Measurements from ENCODE around the gene APOL1. TPM values are rescaled to one million over a fixed set of nuclear protein-coding genes. Genes with fewer than 3 reads are reported as not detected.
"Not testable (repeated sequence)": the region's sequence is repeated elsewhere in the genome, so short reads cannot be mapped to it uniquely, and the experiment has no call there.

Gene APOL1
- polyA plus RNA-seq, 1 donor from 2014 or later: not detected

DNA sequence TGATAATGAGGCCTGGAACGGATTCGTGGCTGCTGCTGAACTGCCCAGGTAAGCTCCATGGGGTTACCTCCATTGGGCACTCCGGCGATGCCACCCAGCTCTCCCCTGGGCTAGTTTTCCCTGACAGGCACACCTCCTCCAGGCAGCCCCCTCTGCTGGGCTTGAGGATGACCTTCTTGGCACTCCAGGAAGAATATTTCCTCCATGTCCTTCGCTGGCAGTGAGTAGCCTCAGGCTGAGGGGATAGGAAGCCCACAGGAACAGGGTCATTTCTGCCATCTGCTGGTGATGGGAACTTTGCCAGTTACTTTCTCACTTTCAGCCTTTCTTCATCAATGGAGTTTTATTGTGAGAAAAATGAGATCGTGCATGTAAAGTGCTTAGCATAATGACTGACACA, 8.7 kb downstream of the APOL1 start:
- not testable (repeated sequence) for H3K9me3 ChIP-seq (ENCODE audit: low read length); H3K79me2 ChIP-seq (replicated peaks; ENCODE audit: insufficient read depth, low read length); H3K9me2 ChIP-seq (ENCODE audit: insufficient read depth, low read length); H3K4me3 ChIP-seq (ENCODE audit: low read length); H3K36me3 ChIP-seq (ENCODE audit: insufficient read depth, low read length); H3K27me3 ChIP-seq (ENCODE audit: insufficient read depth, low read depth, low read length); H3F3A ChIP-seq (ENCODE audit: insufficient read depth, low read length, poor library complexity, severe bottlenecking); H2AFZ ChIP-seq (ENCODE audit: low read depth, low read length); H3K4me2 ChIP-seq (ENCODE audit: low read length); H4K20me1 ChIP-seq (ENCODE audit: insufficient read depth); H3K27ac ChIP-seq (ENCODE audit: low read length); H3K9ac ChIP-seq (ENCODE audit: low read length)

DNA sequence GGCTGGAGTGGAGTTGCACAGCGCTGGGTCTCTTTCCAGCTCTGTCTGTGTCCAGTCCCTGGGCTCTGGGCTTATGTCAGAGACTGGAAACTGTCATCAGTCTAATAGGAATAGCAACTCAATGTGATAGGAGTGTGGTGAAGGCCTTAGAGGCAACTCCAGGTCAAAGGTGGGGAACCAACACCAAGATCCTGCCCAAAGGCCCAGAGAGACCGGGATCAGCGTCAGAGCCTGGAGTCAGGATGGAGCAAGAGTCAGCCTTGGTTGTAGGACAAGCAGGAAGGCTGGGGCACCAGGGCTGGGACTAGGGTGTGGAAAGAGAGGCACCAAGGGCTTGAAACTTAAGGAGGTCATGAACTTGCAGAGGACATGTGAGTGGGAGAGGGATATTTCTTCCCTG, 9.4 kb downstream of the APOL1 start:
- not testable (repeated sequence) for H3K9ac ChIP-seq (ENCODE audit: low read length); H3K4me3 ChIP-seq (ENCODE audit: low read length); H3K9me3 ChIP-seq (ENCODE audit: low read length)

DNA sequence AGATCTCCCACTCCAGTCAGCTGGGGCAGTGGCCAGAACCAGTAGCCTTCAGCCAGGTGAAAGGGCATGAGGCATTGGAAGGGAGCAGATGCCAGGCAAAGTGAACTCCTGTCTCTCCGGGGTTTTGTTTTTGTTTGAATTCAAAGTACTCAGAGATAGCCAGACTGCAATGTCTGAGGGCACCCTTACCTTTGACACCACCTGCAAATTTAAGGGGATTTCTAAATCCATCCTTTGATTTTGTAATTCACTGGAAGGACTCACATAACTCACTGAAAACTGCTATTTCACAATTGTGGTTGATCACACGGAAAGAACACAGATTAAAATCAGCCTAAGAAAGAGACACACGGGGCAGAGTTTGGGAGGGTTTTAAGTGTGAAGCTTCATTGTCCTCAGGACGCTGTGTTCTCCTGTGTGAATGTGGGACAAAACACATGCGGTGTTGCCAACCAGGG, 10.3 kb downstream of the APOL1 start:
- H3K9ac ChIP-seq (ENCODE audit: low read length); H3K79me2 ChIP-seq (replicated peaks; ENCODE audit: insufficient read depth, low read length); H3K27me3 ChIP-seq (ENCODE audit: insufficient read depth, low read depth, low read length); H2AFZ ChIP-seq (ENCODE audit: low read depth, low read length); H4K20me1 ChIP-seq (ENCODE audit: insufficient read depth); H3K4me3 ChIP-seq (ENCODE audit: low read length); H3K9me2 ChIP-seq (ENCODE audit: insufficient read depth, low read length); H3F3A ChIP-seq (ENCODE audit: insufficient read depth, low read length, poor library complexity, severe bottlenecking); H3K36me3 ChIP-seq (ENCODE audit: insufficient read depth, low read length); H3K27ac ChIP-seq (ENCODE audit: low read length); H3K4me2 ChIP-seq (ENCODE audit: low read length); H3K9me3 ChIP-seq (ENCODE audit: low read length): not testable (repeated sequence)

More for the DNA sequence above, 9.4 kb downstream of the APOL1 start:
- not testable (repeated sequence) for H3K27me3 ChIP-seq (ENCODE audit: insufficient read depth, low read depth, low read length); H4K20me1 ChIP-seq (ENCODE audit: insufficient read depth); H3K79me2 ChIP-seq (replicated peaks; ENCODE audit: insufficient read depth, low read length); H3K9me2 ChIP-seq (ENCODE audit: insufficient read depth, low read length); H3F3A ChIP-seq (ENCODE audit: insufficient read depth, low read length, poor library complexity, severe bottlenecking); H3K36me3 ChIP-seq (ENCODE audit: insufficient read depth, low read length); H2AFZ ChIP-seq (ENCODE audit: low read depth, low read length); H3K27ac ChIP-seq (ENCODE audit: low read length); H3K4me2 ChIP-seq (ENCODE audit: low read length)

DNA sequence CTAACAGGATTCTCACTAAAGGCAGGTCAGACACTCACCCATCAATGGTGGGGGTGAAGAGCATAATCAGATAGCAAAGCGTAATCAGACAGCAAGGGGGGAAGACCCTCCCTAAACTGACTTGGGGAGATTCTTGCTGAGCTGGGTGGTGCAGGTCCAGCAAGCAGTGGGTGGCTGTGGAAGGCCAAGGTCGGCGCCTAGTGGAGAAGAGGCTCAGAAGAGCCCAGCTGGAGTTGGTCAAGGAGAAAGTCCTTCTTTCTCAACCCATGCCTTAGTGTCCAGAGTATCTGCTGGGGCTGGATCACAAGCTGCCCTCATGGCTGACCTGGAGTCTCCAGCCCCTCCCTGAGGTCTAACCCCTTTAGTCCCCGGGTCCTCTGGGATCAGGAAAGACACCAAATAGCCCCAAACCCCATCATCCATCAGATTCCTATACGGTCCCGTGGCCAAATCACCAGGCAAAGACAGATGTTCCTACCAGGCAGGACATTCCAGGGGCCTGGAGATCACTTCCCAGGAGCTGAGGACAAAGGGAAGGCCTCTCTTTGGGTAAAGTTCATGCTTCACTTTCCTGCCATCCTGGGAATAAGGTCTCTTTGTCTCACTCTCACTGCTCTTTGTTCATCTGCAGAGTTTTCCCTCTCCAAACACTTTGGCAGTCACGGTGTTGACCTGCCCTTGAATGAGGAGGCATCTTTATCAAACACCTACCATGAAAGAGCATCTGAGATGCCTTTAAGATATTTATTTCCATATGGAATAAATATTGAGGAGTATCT, 11.1 kb downstream of the APOL1 start:
- not testable (repeated sequence) for H3K9ac ChIP-seq (ENCODE audit: low read length); H3K4me2 ChIP-seq (ENCODE audit: low read length); H3K4me3 ChIP-seq (ENCODE audit: low read length); H2AFZ ChIP-seq (ENCODE audit: low read depth, low read length); H3K79me2 ChIP-seq (replicated peaks; ENCODE audit: insufficient read depth, low read length); H3K27ac ChIP-seq (ENCODE audit: low read length); H3K9me2 ChIP-seq (ENCODE audit: insufficient read depth, low read length); H4K20me1 ChIP-seq (ENCODE audit: insufficient read depth); H3K9me3 ChIP-seq (ENCODE audit: low read length); H3F3A ChIP-seq (ENCODE audit: insufficient read depth, low read length, poor library complexity, severe bottlenecking); H3K27me3 ChIP-seq (ENCODE audit: insufficient read depth, low read depth, low read length); H3K36me3 ChIP-seq (ENCODE audit: insufficient read depth, low read length)

DNA sequence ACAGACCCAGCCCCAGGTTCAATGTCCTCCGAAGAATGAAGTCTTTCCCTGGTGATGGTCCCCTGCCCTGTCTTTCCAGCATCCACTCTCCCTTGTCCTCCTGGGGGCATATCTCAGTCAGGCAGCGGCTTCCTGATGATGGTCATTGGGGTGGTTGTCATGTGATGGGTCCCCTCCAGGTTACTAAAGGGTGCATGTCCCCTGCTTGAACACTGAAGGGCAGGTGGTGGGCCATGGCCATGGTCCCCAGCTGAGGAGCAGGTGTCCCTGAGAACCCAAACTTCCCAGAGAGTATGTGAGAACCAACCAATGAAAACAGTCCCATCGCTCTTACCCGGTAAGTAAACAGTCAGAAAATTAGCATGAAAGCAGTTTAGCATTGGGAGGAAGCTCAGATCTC, 14.1 kb downstream of the APOL1 start:
- H3K4me3 ChIP-seq (ENCODE audit: low read length): no peak overlapping the region
- no peaks in the 10 kb centered on the region for H3F3A ChIP-seq (ENCODE audit: insufficient read depth, low read length, poor library complexity, severe bottlenecking)
- no peak for TF ChIP-seq TAF1 (IDR thresholded peaks at IDR 0.05; ENCODE audit: low read depth)
- no peak for TF ChIP-seq MXI1 (conservative IDR thresholded peaks at IDR 0.05; ENCODE audit: poor library complexity, severe bottlenecking)
- no peak for TF ChIP-seq EZH2 (IDR thresholded peaks at IDR 0.05; ENCODE audit: borderline replicate concordance, insufficient read depth, low read length, poor library complexity, severe bottlenecking)
- TF ChIP-seq SMC3 (conservative IDR thresholded peaks at IDR 0.05; ENCODE audit: poor library complexity): no peak
- TF ChIP-seq, protein P1, sequence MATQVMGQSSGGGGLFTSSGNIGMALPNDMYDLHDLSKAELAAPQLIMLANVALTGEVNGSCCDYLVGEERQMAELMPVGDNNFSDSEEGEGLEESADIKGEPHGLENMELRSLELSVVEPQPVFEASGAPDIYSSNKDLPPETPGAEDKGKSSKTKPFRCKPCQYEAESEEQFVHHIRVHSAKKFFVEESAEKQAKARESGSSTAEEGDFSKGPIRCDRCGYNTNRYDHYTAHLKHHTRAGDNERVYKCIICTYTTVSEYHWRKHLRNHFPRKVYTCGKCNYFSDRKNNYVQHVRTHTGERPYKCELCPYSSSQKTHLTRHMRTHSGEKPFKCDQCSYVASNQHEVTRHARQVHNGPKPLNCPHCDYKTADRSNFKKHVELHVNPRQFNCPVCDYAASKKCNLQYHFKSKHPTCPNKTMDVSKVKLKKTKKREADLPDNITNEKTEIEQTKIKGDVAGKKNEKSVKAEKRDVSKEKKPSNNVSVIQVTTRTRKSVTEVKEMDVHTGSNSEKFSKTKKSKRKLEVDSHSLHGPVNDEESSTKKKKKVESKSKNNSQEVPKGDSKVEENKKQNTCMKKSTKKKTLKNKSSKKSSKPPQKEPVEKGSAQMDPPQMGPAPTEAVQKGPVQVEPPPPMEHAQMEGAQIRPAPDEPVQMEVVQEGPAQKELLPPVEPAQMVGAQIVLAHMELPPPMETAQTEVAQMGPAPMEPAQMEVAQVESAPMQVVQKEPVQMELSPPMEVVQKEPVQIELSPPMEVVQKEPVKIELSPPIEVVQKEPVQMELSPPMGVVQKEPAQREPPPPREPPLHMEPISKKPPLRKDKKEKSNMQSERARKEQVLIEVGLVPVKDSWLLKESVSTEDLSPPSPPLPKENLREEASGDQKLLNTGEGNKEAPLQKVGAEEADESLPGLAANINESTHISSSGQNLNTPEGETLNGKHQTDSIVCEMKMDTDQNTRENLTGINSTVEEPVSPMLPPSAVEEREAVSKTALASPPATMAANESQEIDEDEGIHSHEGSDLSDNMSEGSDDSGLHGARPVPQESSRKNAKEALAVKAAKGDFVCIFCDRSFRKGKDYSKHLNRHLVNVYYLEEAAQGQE (IDR thresholded peaks at IDR 0.05; ENCODE audit: borderline replicate concordance): no peak
- no peak for TF ChIP-seq EP300 (conservative IDR thresholded peaks at IDR 0.05; ENCODE audit: poor library complexity, severe bottlenecking)
- TF ChIP-seq POLR2AphosphoS5 (IDR thresholded peaks at IDR 0.05): no peak
- TF ChIP-seq, protein P2, sequence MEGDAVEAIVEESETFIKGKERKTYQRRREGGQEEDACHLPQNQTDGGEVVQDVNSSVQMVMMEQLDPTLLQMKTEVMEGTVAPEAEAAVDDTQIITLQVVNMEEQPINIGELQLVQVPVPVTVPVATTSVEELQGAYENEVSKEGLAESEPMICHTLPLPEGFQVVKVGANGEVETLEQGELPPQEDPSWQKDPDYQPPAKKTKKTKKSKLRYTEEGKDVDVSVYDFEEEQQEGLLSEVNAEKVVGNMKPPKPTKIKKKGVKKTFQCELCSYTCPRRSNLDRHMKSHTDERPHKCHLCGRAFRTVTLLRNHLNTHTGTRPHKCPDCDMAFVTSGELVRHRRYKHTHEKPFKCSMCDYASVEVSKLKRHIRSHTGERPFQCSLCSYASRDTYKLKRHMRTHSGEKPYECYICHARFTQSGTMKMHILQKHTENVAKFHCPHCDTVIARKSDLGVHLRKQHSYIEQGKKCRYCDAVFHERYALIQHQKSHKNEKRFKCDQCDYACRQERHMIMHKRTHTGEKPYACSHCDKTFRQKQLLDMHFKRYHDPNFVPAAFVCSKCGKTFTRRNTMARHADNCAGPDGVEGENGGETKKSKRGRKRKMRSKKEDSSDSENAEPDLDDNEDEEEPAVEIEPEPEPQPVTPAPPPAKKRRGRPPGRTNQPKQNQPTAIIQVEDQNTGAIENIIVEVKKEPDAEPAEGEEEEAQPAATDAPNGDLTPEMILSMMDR (IDR thresholded peaks at IDR 0.05; ENCODE audit: poor library complexity, severe bottlenecking): no peak
- TF ChIP-seq RAD21 (conservative IDR thresholded peaks at IDR 0.05): no peak
- no peaks in the 10 kb centered on the region for H3K79me2 ChIP-seq (replicated peaks; ENCODE audit: insufficient read depth, low read length)
- no peaks in the 10 kb centered on the region for H3K9me2 ChIP-seq (ENCODE audit: insufficient read depth, low read length)
- H3K9ac ChIP-seq (ENCODE audit: low read length): no peak overlapping the region
- no peak overlapping the region for H3K27ac ChIP-seq (ENCODE audit: low read length)
- H2AFZ ChIP-seq (ENCODE audit: low read depth, low read length): no peak overlapping the region
- H3K4me2 ChIP-seq (ENCODE audit: low read length): no peak overlapping the region
- no peaks in the 10 kb centered on the region for H3K36me3 ChIP-seq (ENCODE audit: insufficient read depth, low read length)
- no peaks in the 10 kb centered on the region for H3K9me3 ChIP-seq (ENCODE audit: low read length)
- no peaks in the 10 kb centered on the region for H4K20me1 ChIP-seq (ENCODE audit: insufficient read depth)
- no peaks in the 10 kb centered on the region for H3K27me3 ChIP-seq (ENCODE audit: insufficient read depth, low read depth, low read length)
